Fibroblast of the aortic adventitia (primary cell): ENCODE measurements around the gene DOCK1. TPM values are rescaled to one million over a fixed set of nuclear protein-coding genes. Genes with fewer than 3 reads are reported as not detected.

Experiments
- DNase-seq: peaks from one replicate; pipeline ENCODE4 v3.0.0-alpha.2; 2010; ENCODE audit warnings: low read depth
- H3K4me3 ChIP-seq: 2 replicates; pipeline ENCODE4 v1.5.1; 2011; ENCODE audit warnings: low read depth, mild to moderate bottlenecking, control low read depth, low read length, moderate library complexity
- total RNA-seq: library from RNA; depleted of rRNA; stranded (reverse); fragments of >200 nt; gene quantifications from 2 replicates; pipeline ENCODE4 v1.2.3, GENCODE V29; 2012; ENCODE audit warnings: low replicate concordance
- TF ChIP-seq, protein P1 (sequence below): IDR thresholded peaks from 2 replicates; pipeline ENCODE4 v1.5.1; 2011; ENCODE audit warnings: mild to moderate bottlenecking, low read length, control low read depth, inconsistent platforms; ENCODE audit not compliant: insufficient read depth

Gene DOCK1
- total RNA-seq, 1 donor: 75.2 TPM

DNA sequence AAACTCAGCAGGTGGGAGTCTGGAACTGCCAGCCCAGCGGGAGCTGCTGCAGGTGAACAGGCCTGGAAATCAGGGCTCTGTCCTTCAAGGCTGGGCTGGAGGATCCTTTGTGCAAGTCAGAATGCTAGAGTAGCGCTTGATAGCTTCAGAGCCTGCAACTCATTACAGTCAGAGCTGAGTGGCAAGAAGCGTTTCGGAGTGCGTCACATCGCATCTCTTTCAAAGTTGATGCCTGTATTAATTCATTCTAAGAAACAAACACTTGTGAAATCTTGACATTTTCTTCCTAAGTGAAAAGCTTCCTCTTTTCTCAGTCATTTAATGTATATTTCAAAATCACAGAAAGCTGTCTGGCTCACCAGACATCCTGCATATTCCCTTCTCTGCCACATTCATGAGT, 522.7 kb downstream of the DOCK1 start:
- TF ChIP-seq, protein P1, sequence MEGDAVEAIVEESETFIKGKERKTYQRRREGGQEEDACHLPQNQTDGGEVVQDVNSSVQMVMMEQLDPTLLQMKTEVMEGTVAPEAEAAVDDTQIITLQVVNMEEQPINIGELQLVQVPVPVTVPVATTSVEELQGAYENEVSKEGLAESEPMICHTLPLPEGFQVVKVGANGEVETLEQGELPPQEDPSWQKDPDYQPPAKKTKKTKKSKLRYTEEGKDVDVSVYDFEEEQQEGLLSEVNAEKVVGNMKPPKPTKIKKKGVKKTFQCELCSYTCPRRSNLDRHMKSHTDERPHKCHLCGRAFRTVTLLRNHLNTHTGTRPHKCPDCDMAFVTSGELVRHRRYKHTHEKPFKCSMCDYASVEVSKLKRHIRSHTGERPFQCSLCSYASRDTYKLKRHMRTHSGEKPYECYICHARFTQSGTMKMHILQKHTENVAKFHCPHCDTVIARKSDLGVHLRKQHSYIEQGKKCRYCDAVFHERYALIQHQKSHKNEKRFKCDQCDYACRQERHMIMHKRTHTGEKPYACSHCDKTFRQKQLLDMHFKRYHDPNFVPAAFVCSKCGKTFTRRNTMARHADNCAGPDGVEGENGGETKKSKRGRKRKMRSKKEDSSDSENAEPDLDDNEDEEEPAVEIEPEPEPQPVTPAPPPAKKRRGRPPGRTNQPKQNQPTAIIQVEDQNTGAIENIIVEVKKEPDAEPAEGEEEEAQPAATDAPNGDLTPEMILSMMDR: no peak
- no peak for DNase-seq
- no peak overlapping the region for H3K4me3 ChIP-seq

DNA sequence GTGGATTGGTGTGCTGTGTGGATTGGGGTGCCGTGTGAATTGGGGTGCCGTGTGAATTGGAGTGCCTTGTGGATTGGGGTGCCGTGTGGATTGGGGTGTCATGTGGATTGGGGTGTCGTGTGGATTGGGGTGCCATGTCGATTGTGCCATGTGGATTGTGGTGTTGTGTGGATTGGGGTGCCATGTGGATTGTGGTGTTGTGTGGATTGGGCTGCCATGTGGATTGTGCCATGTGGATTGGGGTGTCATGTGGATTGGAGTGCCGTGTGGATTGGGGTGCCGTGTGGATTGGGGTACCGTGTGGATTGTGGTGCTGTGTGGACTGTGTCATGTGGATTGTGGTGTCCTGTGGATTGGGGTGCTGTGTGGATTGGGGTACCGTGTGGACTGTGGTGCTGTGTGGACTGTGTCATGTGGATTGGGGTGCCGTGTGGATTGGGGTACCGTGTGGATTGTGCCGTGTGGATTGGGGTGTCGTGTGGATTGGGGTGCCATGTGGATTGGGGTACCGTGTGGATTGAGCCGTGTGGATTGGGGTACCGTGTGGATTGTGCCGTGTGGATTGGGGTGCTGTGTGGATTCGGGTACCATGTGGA, 523.3 kb downstream of the DOCK1 start:
- TF ChIP-seq, protein P1: no peak
- DNase-seq: no peak
- no peak overlapping the region for H3K4me3 ChIP-seq

DNA sequence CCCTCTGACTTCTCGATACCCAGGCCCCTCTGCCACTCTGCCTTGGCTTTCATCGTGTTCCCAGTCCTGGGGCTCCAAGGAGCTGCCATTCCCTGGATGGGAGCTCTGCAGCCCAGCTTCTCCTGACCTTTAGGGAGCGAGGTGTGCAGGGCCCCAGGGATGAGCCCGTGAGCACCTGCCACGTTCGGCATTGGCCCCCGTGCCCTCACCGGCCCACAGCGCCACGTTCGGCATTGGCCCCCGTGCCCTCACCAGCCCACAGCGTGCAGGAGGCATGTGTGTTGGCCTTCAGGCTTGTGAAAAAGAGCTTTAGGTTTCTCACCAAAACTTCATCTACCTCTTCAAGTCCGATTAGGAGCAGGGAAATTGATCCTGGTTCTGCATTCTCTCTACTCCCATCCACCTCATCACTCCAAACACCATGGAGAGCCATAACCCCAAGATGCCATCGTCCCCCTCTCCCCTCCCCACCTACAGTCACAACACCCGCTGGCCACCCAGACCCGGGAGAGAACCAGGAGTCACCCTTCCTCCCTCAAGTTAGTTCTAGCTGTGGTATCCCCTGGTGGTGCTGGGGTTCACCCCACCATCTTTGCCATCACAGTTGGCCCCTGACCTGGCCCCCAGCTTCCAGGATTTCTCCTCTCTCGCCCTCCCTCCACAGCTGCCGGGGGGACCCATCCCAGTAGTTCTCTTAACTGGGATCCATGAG, 524.5 kb downstream of the DOCK1 start:
- TF ChIP-seq, protein P1: no peak
- no peak for DNase-seq
- no peak overlapping the region for H3K4me3 ChIP-seq

DNA sequence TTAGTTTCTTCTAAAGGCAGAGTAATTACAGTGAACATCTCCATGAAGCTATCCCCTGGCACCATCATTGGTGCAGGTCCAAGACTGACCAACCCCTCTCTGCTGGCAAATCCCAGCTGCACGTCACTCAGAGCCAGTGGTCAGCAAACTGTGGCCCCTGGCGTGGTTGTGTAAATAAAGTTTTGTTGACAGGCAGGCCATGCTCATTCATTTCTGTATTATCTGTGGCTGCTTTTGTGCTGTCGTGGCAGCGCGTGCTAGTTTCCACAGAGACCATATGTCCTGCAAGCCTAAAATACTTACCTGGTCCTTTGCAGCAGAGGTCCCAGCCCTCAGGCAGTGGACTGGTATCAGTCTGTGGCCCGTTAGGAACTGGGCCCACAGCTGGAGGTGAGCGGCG, 526.3 kb downstream of the DOCK1 start:
- H3K4me3 ChIP-seq: no peak overlapping the region
- DNase-seq: no peak
- TF ChIP-seq, protein P1: no peak

DNA sequence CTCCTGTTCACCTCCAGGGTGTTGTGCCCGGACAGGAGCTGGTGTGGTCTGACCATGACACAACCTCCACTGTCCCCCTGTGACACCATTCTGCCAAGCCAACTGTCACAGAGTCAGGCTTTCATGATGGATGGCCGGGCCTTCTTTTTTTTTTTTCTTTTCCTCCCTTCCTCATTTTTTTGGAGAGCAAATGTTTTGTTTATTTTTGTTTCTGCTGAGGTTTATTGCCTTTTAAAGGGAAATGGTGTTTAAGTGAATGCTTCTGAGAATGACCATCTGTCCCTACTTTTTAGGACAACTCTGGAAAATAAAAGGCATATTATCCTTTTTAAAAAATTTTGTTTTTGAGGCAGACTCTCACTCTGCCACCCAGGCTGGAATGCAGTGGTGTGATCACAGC, 528.8 kb downstream of the DOCK1 start:
- H3K4me3 ChIP-seq: no peak overlapping the region
- TF ChIP-seq, protein P1: no peak
- DNase-seq: no peak

DNA sequence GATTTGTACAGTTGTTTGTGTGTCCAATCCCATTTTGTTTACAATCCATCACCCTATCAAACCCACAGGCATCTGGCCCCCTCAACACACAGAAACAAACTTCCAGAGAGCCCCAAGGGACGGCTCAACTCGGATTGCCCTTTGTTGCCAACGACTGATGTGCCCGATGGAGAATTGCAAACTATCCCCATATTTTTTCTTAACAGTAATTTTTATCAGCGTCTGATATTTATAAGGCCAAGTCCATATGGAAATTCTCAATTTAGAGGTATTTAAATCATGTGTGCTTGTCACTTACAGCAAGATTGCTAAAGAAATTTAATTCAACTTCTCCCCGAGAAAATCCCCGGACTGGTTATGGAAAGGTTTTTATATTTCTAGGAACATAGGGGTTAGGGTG, 530.0 kb downstream of the DOCK1 start:
- H3K4me3 ChIP-seq: no peak overlapping the region
- TF ChIP-seq, protein P1: no peak
- no peak for DNase-seq
